CD4-positive, alpha-beta T cell treated with Interleukin-15 for 4 hours (primary cell): ENCODE data around the gene SPDYE11.
"Not testable (repeated sequence)": the region's sequence is repeated elsewhere in the genome, so short reads cannot be mapped to it uniquely, and the experiment has no call there.

Source experiments
- DNase-seq: peaks from one replicate; pipeline ENCODE4 v3.0.0-alpha.2; 2020; ENCODE audit warnings: low spot score

The SPDYE11 gene, protein sequence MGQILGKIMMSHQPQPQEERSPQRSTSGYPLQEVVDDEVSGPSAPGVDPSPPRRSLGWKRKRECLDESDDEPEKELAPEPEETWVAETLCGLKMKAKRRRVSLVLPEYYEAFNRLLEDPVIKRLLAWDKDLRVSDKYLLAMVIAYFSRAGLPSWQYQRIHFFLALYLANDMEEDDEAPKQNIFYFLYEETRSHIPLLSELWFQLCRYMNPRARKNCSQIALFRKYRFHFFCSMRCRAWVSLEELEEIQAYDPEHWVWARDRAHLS

DNA sequence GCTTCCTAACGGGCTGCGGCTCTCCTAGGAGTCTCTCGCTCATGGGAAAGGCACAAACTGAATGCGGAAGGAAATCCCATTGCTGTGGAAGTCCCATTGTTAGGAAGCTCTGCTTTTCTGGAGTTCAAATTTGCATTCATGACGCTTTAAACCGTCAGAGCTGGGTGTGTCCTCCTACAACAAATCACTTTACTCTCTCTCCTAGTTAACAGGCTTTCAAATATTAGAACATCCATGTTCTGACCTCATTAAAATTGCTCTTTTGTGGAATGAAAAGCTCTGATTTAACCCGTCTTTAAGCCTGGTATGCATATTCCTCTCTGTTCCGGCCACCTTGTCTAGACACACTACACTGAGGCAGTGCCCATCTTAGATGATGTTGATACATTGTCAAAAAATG, at the start of gene SPDYE11:
Gene SPDYE11 (minus strand): TSS at position 101 of the 400 bp plus-strand sequence. CDS start 1,800 bp downstream, outside the sequence.
- not testable (repeated sequence) for DNase-seq

DNA sequence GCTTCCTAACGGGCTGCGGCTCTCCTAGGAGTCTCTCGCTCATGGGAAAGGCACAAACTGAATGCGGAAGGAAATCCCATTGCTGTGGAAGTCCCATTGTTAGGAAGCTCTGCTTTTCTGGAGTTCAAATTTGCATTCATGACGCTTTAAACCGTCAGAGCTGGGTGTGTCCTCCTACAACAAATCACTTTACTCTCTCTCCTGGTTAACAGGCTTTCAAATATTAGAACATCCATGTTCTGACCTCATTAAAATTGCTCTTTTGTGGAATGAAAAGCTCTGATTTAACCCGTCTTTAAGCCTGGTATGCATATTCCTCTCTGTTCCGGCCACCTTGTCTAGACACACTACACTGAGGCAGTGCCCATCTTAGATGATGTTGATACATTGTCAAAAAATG, 28.2 kb upstream of the SPDYE11 start, which contains the start of gene SPDYE9:
Gene SPDYE9 (minus strand): TSS at position 101 of the 400 bp plus-strand sequence. CDS start 1,800 bp downstream, outside the sequence.
- DNase-seq = not testable (repeated sequence)

DNA sequence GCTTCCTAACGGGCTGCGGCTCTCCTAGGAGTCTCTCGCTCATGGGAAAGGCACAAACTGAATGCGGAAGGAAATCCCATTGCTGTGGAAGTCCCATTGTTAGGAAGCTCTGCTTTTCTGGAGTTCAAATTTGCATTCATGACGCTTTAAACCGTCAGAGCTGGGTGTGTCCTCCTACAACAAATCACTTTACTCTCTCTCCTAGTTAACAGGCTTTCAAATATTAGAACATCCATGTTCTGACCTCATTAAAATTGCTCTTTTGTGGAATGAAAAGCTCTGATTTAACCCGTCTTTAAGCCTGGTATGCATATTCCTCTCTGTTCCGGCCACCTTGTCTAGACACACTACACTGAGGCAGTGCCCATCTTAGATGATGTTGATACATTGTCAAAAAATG, 28.0 kb downstream of the SPDYE11 start, which contains the start of gene SPDYE8:
Gene SPDYE8 (minus strand): TSS at position 101 of the 400 bp plus-strand sequence. CDS start 1,800 bp downstream, outside the sequence.
- DNase-seq = not testable (repeated sequence)

DNA sequence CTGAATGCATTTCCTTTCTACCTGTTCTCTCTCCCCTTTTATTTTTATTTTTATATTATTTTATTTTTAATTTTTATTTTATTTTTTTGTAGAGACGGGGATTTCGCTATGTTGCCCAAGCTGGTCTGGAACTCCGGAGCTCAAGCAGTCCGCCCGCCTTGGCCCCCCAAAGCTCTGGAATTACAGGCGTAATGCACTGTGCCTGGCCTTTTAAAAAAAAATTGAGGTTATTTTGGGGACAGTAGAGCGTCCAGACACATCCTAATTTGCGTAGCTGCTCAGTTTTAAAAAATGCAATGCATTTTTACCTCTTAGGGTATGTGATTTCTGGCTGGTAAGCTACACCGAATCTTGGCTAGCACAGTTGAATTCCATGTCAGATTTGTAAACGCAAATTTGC, 51.2 kb downstream of the SPDYE11 start:
- DNase-seq = not testable (repeated sequence)

DNA sequence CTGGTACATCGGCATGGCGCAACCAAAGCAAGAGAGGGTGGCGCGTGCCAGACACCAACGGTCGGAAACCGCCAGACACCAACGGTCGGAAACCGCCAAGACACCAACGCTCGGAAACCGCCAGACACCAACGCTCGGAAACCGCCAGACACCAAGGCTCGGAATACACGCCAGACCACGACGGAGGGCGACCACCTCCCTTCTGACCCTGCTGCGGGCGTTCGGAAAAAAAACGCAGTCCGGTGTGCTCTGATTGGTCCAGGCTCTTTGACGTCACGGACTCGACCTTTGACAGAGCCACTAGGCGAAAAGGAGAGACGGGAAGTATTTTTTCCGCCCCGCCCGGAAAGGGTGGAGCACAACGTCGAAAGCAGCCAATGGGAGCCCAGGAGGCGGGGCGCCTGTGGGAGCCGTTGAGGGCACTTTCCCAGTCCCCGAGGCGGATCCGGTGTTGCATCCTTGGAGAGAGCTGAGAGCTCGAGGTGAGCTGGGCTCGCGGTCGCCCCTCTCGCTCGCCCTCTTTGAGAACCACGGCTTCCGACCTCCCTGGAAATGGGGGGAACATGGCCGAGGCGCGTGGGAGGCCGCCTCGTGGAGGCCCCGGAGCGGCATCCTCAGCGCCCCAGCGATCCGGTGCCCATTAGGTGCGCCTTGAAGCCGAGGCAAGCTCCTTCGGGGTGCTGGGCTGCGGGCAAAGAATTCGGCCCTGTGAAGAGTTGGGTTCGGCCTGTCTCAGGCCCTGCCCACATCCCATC, 51.8 kb downstream of the SPDYE11 start:
- peak; percentile 88 for DNase-seq

DNA sequence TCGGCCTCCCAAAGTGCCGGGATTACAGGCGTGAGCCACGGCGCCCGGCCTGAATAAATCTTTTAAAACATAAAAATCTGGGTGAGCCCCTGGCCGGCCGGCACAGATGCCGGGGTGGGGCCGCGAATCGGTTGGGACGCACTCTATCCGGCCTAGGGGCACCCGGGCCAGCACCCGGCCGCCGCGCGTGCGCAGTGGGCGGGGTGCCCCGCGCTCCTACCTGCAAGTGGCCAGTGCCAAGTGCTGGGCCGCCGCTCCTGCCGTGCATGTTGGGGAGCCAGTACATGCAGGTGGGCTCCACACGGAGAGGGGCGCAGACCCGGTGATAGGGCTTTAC, 52.4 kb downstream of the SPDYE11 start:
- peak; percentile 69 for DNase-seq

DNA sequence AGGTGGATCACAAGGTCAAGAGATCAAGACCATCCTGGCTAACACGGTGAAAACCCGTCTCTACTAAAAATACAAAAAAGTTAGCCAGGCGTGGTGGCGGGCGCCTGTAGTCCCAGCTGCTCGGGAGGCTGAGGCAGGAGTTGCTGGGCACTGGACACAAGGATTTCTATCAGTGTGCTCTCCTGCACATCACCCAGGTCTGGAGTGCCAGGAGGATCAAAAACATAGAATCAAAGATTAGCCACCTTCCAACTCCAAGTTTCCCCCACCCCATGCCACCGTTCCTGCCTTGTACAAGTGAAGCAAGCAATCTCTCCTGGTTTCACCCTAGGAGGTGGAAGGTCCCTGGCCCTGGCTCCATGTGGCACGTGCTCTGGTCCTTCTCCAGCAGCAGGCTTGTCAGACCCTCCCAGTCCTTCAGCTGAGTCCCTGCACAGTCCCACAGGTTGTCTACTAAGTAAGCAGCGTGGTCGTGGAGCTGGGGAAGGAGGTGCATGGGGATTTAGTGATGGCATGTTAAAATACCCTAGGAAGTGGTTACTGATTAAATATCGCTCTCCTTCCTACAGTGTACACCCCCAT, 59.7 kb downstream of the SPDYE11 start:
- not testable (repeated sequence) for DNase-seq
